Endodermal cell (in vitro differentiated cells): ENCODE data around the gene ECE1. TPM values are rescaled to one million over a fixed set of nuclear protein-coding genes. Genes with fewer than 3 reads are reported as not detected.
"Not testable (repeated sequence)": the region's sequence is repeated elsewhere in the genome, so short reads cannot be mapped to it uniquely, and the experiment has no call there.

Experiments used
- DNase-seq: peaks from one replicate; pipeline ENCODE4 v3.0.0-alpha.2; 2017
- H3K27ac ChIP-seq: 2 replicates; pipeline ENCODE4 v1.5.1; 2013; ENCODE audit warnings: mild to moderate bottlenecking, low read depth, low read length, moderate library complexity
- H3K27me3 ChIP-seq: 2 replicates; pipeline ENCODE4 v1.6.1; 2013; ENCODE audit warnings: mild to moderate bottlenecking, low read length, moderate library complexity; ENCODE audit not compliant: insufficient read depth, control insufficient read depth, poor library complexity, severe bottlenecking
- H3K36me3 ChIP-seq: 2 replicates; pipeline ENCODE4 v1.7.0; 2013; ENCODE audit warnings: mild to moderate bottlenecking, low read length, moderate library complexity; ENCODE audit not compliant: control insufficient read depth, insufficient read depth
- H3K4me1 ChIP-seq: one replicate; pipeline ENCODE4 v1.7.0; 2013; ENCODE audit warnings: low read length; ENCODE audit not compliant: control insufficient read depth, insufficient read depth
- H3K4me3 ChIP-seq: 2 replicates; pipeline ENCODE4 v1.5.1; 2013; ENCODE audit warnings: mild to moderate bottlenecking, low read length, moderate library complexity
- H3K9ac ChIP-seq: 2 replicates; pipeline ENCODE4 v1.6.1; 2013; ENCODE audit warnings: mild to moderate bottlenecking, low read length, moderate library complexity; ENCODE audit not compliant: poor library complexity, severe bottlenecking; ENCODE audit errors: extremely low read depth
- H3K9me3 ChIP-seq: 2 replicates; pipeline ENCODE4 v1.6.1; 2013; ENCODE audit warnings: mild to moderate bottlenecking, low read length, moderate library complexity; ENCODE audit not compliant: control insufficient read depth
- H3K27ac Mint-ChIP-seq: 2 replicates; pipeline ENCODE4 v1.8.0; 2020; ENCODE audit warnings: mixed read lengths
- H3K27me3 Mint-ChIP-seq: 2 replicates; pipeline ENCODE4 v1.8.0; 2021; ENCODE audit warnings: mild to moderate bottlenecking, mixed read lengths; ENCODE audit not compliant: insufficient read depth
- H3K36me3 Mint-ChIP-seq: 2 replicates; pipeline ENCODE4 v1.8.0; 2020; ENCODE audit warnings: low read depth, mixed read lengths
- H3K4me1 Mint-ChIP-seq: 2 replicates; pipeline ENCODE4 v1.8.0; 2020; ENCODE audit warnings: mixed read lengths
- H3K4me3 Mint-ChIP-seq: 2 replicates; pipeline ENCODE4 v1.8.0; 2020; ENCODE audit warnings: mild to moderate bottlenecking, moderate library complexity, mixed read lengths
- H3K9me3 Mint-ChIP-seq: 2 replicates; pipeline ENCODE4 v1.8.0; 2020; ENCODE audit warnings: mild to moderate bottlenecking, mixed read lengths
- WGBS, 2 experiments: methylation state at CpG; one replicate each; pipeline versions ENCODE4 v1.1.5 to v1.1.7; 2013; ENCODE audit warnings: missing lambda C conversion rate in 2 of 2, mixed read lengths in 1 of 2; ENCODE audit not compliant: insufficient coverage in 1 of 2, insufficient read length in 1 of 2; 5-methylcytosine and 5-hydroxymethylcytosine counted together
- total RNA-seq, 2 donors: library from RNA; stranded (reverse); fragmentation: NEBNext Ultra II Directional in 1 of 2; extraction: Animal tissue kit (Norgen Biotek cat#: 25700) in 1 of 2; gene quantifications; 2 replicates in 1 of 2; 3 replicates in 1 of 2; pipeline ENCODE4 v1.2.1, GENCODE V29; 2021
- TF ChIP-seq, protein P1 (sequence below): fragments of 200-600 bp; sonication (generic); conservative IDR thresholded peaks from 2 replicates; pipeline ENCODE4 v1.5.0; 2021; ENCODE audit warnings: antibody characterized with exemption, mild to moderate bottlenecking

ECE1 gene
- total RNA-seq, 2 donors from 2014 or later, result 47.8 to 57.9 TPM

DNA sequence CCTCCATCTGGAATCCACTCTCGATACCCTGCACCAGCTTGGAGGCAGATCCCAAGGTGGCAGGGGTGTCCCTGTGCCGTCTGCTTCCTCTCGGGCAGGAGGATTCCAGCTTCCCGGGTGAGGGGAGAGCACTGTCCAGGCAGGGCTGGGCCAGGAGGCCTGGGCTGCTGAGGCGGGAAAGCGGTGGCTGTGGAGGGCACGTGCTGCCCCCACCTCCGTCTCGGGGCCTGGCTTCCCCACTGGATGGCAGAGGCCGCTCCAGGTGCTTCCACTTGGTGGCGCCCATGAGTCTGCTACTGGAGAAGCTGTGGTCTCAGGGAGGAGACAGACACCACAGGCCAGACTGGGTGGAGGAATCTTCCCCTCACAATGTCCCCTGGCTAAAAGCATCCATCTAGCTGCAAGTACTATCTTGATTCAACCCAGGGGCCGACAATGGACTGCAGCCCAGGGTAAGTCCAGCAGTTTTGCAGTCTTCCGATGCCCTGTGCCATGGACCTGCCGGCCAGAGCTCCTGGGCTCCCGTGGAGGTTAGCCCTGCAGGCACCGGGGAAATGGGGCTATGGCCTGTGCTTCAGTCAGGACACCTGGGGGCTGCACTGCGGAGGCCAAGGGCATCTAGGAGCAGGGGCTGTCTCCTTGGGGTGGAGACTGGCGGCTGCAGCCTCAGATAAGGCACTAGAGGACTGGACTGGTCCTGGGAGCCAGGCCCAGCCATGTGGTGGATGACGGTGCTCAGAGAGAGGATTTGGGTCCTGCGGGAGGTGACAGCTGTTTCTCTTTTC is 72.3 kb downstream of the ECE1 start:
- H3K4me3 Mint-ChIP-seq, result no peak overlapping the region
- Histone ChIP-seq H3K36me3 (peaks cover 16% of the 10 kb centered on the region), H3K9ac (no peak overlapping the region), H3K9me3 (no peaks in the 10 kb centered on the region), H3K27me3 (no peaks in the 10 kb centered on the region), H3K4me3 (no peak overlapping the region), H3K4me1 (peaks cover 5% of the 10 kb centered on the region), H3K27ac (no peak overlapping the region)
- H3K36me3 Mint-ChIP-seq, result peaks cover 22% of the 10 kb centered on the region
- DNase-seq, result peak; percentile 98
- TF ChIP-seq, protein P1, sequence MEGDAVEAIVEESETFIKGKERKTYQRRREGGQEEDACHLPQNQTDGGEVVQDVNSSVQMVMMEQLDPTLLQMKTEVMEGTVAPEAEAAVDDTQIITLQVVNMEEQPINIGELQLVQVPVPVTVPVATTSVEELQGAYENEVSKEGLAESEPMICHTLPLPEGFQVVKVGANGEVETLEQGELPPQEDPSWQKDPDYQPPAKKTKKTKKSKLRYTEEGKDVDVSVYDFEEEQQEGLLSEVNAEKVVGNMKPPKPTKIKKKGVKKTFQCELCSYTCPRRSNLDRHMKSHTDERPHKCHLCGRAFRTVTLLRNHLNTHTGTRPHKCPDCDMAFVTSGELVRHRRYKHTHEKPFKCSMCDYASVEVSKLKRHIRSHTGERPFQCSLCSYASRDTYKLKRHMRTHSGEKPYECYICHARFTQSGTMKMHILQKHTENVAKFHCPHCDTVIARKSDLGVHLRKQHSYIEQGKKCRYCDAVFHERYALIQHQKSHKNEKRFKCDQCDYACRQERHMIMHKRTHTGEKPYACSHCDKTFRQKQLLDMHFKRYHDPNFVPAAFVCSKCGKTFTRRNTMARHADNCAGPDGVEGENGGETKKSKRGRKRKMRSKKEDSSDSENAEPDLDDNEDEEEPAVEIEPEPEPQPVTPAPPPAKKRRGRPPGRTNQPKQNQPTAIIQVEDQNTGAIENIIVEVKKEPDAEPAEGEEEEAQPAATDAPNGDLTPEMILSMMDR, result peak; percentile 81
- H3K4me1 Mint-ChIP-seq, result no peaks in the 10 kb centered on the region
- 86 to 90% methylated on average over 16 to 20 of the region's 20 CpGs for WGBS, 2 experiments
- H3K9me3 Mint-ChIP-seq, result no peaks in the 10 kb centered on the region
- H3K27ac Mint-ChIP-seq, result peak overlapping the region; percentile 48
- no peaks in the 10 kb centered on the region for H3K27me3 Mint-ChIP-seq

DNA sequence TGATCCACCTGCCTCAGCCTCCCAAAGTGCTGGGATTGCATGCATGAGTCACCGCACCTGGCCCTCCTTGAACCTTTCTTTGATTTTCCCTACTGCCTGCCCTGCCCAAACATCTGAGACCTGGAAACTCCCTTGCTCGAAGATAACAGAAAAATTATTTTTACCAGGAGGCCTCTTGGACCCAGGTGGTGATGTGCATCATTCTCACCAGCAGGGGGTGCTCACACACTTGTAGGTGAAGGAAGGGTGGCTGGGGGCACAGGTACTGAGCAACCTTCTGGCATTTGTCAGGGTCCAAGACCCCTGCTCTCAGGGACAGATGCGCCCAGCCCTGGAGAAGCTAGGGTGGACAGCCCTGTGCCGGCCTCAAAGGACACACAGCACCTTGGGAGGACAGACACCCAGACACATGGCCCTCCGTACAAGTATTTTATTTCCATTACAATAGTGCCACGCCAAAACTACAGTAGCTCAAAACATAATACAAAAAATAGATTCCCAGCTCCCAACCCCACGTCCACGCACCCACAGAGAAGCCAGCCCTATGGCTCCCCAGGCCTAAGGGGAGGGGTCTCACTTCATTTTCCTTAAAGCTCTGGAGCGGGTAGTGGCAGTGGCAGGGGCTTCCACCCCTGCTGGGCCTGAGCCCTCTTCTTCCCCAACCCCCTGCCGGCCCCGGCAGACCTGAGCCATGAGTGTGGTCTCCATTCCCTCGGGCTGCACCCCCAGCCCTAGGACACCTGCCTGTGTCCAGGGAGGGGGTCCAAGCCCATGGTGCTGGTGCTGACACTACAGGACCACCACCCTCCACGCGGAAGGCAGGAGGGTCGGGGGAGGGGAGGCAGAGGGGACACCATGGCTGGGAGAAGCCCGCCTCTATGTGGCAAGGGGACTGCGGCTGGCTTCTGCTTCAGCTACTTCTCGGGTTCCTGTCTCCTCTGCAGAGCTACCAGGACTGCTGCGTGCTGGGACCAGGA is 73.1 kb downstream of the ECE1 start:
- Mint-ChIP-seq H3K36me3 (peaks cover 22% of the 10 kb centered on the region), H3K27ac (peak overlapping the region; percentile 48), H3K9me3 (no peaks in the 10 kb centered on the region), H3K4me3 (no peak overlapping the region), H3K4me1 (no peaks in the 10 kb centered on the region), H3K27me3 (no peaks in the 10 kb centered on the region)
- H3K9ac ChIP-seq, result no peak overlapping the region
- no peaks in the 10 kb centered on the region for H3K27me3 ChIP-seq
- H3K27ac ChIP-seq, result no peak overlapping the region
- no peaks in the 10 kb centered on the region for H3K9me3 ChIP-seq
- TF ChIP-seq, protein P1, result peak; percentile 88
- peaks cover 14% of the 10 kb centered on the region for H3K36me3 ChIP-seq
- peak; percentile 90 for DNase-seq
- 89 to 92% methylated on average over 9 to 19 of the region's 19 CpGs for WGBS, 2 experiments
- no peak overlapping the region for H3K4me3 ChIP-seq
- H3K4me1 ChIP-seq, result peaks cover 5% of the 10 kb centered on the region

DNA sequence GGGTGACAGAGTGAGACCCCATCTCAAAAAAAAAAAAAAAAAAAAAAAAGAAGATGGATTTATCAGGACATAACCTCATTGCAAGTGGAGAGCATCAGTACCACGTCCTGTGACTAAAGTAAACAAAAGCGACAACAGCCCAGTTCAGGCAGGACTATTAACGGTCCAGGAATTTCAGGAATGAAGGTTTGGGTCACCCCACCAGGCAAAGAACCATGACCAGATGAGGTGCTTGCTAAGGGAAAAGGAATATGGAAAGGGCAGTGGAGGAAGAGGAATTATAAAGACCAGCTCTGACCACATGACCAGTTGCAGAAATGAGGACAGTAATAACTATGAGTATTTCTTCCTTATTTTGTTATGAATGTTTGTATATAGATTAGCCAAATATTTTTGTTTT is 78.1 kb downstream of the ECE1 start:
- no peaks in the 10 kb centered on the region for H3K36me3 ChIP-seq
- H3K4me1 ChIP-seq, result no peaks in the 10 kb centered on the region
- WGBS, 2 experiments, result 52 to 73% methylated on average over 3 of the region's 3 CpGs
- H3K36me3 Mint-ChIP-seq, result no peaks in the 10 kb centered on the region
- no peaks in the 10 kb centered on the region for H3K4me1 Mint-ChIP-seq
- H3K27me3 ChIP-seq, result no peaks in the 10 kb centered on the region
- H3K4me3 ChIP-seq, result no peak overlapping the region
- H3K27ac ChIP-seq, result no peak overlapping the region
- H3K9me3 ChIP-seq, result no peaks in the 10 kb centered on the region
- peaks cover 2% of the 10 kb centered on the region for H3K27me3 Mint-ChIP-seq
- TF ChIP-seq, protein P1, result no peak
- H3K27ac Mint-ChIP-seq, result no peak overlapping the region
- H3K9ac ChIP-seq, result no peak overlapping the region
- no peaks in the 10 kb centered on the region for H3K9me3 Mint-ChIP-seq
- no peak overlapping the region for H3K4me3 Mint-ChIP-seq
- DNase-seq, result no peak

DNA sequence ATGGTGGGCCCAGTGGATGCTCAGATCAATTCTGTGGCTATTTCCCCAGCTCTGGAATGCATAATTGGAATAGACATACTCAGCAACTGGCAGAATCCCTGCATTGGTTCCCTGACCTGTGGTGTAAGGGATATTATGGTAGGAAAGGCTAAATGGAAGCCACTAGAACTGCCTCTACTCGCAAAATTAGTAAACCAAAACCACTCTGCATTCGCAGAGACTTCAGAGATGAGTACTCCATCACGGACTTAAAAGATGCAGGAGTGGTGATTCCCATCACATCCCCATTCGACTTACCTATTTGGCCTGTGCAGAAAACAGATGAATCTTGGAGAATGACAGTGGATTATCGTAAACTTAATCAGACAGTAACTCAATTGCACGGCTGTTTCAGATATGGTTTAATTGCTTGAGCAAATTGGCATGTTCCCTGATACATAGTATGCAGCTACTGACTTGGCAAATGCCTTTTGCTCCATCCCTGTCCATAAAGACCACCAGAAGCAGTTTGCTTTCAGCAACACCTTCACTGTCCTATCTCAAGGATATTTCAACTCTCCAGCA is 82.0 kb downstream of the ECE1 start:
- not testable (repeated sequence) for H3K27me3 Mint-ChIP-seq, H3K4me3 ChIP-seq, H3K36me3 ChIP-seq, H3K9me3 Mint-ChIP-seq, H3K4me1 ChIP-seq, H3K9me3 ChIP-seq, H3K27ac Mint-ChIP-seq, H3K36me3 Mint-ChIP-seq, H3K4me3 Mint-ChIP-seq, H3K27ac ChIP-seq, H3K9ac ChIP-seq, H3K4me1 Mint-ChIP-seq, H3K27me3 ChIP-seq, DNase-seq
- WGBS, 2 experiments, result 84 to 95% methylated on average over 3 to 6 of the region's 6 CpGs
